ENCODE measurements around the gene KRT13. TPM values are rescaled to one million over a fixed set of nuclear protein-coding genes. Genes with fewer than 3 reads are reported as not detected.

KRT13 gene
- total and polyA plus RNA-seq, 5 experiments from 2014 or later: not detected

GRCh38 chr17:41512546-41513167, 7.2 kb upstream of the KRT13 start:
- H3K9me3 Mint-ChIP-seq: no peaks in the 10 kb centered on the region
- no peaks in the 10 kb centered on the region for H3K36me3 Mint-ChIP-seq
- H3K27me3 Mint-ChIP-seq: peaks cover 0 to 4% (median 1%) of the 10 kb centered on the region in 5 donors
- POLR2A ChIA-PET: no interaction called here
- H3K4me3 Mint-ChIP-seq: no peak overlapping the region
- peaks cover 0 to 3% (median 1%) of the 10 kb centered on the region in 4 donors for H3K4me1 Mint-ChIP-seq
- H3K27ac Mint-ChIP-seq: peak overlapping the region in 1 of 10 donors; percentile 66
- no peak for DNase-seq
- no peak for ATAC-seq

- no peak overlapping the region for H3K4me3 Mint-ChIP-seq
- H3K4me1 Mint-ChIP-seq: peaks cover 0 to 3% (median 1%) of the 10 kb centered on the region in 4 donors
- H3K9me3 Mint-ChIP-seq: no peaks in the 10 kb centered on the region
- DNase-seq (no peak), ATAC-seq (no peak)
- POLR2A ChIA-PET: no interaction called here
- H3K27me3 Mint-ChIP-seq: peaks cover 0 to 4% (median 1%) of the 10 kb centered on the region in 5 donors
- H3K36me3 Mint-ChIP-seq: no peaks in the 10 kb centered on the region
- H3K27ac Mint-ChIP-seq: no peak overlapping the region
Observed at GRCh38 chr17:41511716-41512115, 6.3 kb upstream of the KRT13 start.

GRCh38 chr17:41511116-41511515, 5.7 kb upstream of the KRT13 start:
- ATAC-seq (no peak), DNase-seq (no peak)
- Mint-ChIP-seq H3K9me3 (no peaks in the 10 kb centered on the region), H3K4me1 (peaks cover 0 to 3% (median 1%) of the 10 kb centered on the region in 4 donors), H3K4me3 (no peak overlapping the region), H3K36me3 (no peaks in the 10 kb centered on the region), H3K27me3 (peaks cover 0 to 3% (median 0%) of the 10 kb centered on the region in 5 donors), H3K27ac (no peak overlapping the region)
- POLR2A ChIA-PET: no interaction called here

- Mint-ChIP-seq H3K4me1 (peaks cover 0 to 3% (median 1%) of the 10 kb centered on the region in 4 donors), H3K36me3 (no peaks in the 10 kb centered on the region), H3K27me3 (peaks cover 0 to 1% (median 0%) of the 10 kb centered on the region in 5 donors), H3K27ac (peak overlapping the region in 1 of 10 donors; percentile 30), H3K4me3 (no peak overlapping the region), H3K9me3 (no peaks in the 10 kb centered on the region)
- POLR2A ChIA-PET: no interaction called here
- ATAC-seq (no peak), DNase-seq (no peak)
Observed at GRCh38 chr17:41510251-41511065, 5.0 kb upstream of the KRT13 start.

- Mint-ChIP-seq H3K9me3 (no peaks in the 10 kb centered on the region), H3K4me3 (no peak overlapping the region), H3K36me3 (no peaks in the 10 kb centered on the region), H3K27ac (no peak overlapping the region), H3K27me3 (no peaks in the 10 kb centered on the region), H3K4me1 (peaks cover 0 to 2% (median 0%) of the 10 kb centered on the region in 4 donors)
- DNase-seq (no peak), ATAC-seq (no peak)
- POLR2A ChIA-PET: interaction anchor here (0.5 kb wide), 1 partner anchor 97 kb away, joined by 4 read pairs; no protein-coding TSS in a partner anchor
Observed at GRCh38 chr17:41507315-41507880, 2.0 kb upstream of the KRT13 start.

- Mint-ChIP-seq H3K4me3 (no peak overlapping the region), H3K36me3 (no peaks in the 10 kb centered on the region), H3K4me1 (no peaks in the 10 kb centered on the region), H3K9me3 (no peaks in the 10 kb centered on the region), H3K27me3 (no peaks in the 10 kb centered on the region), H3K27ac (peak overlapping the region in 1 of 10 donors; percentile 62)
- ATAC-seq (no peak), DNase-seq (no peak)
- POLR2A ChIA-PET: no interaction called here
Observed at GRCh38 chr17:41505809-41506767, 676 bp upstream of the KRT13 start.

GRCh38 chr17:41504246-41504977, 1.0 kb downstream of the KRT13 start:
- Mint-ChIP-seq H3K27me3 (peaks cover 0 to 8% (median 4%) of the 10 kb centered on the region in 5 donors), H3K27ac (no peak overlapping the region), H3K4me1 (peaks cover 0 to 7% (median 1%) of the 10 kb centered on the region in 4 donors), H3K9me3 (no peaks in the 10 kb centered on the region), H3K36me3 (no peaks in the 10 kb centered on the region), H3K4me3 (no peak overlapping the region)
- no peak for ATAC-seq
- POLR2A ChIA-PET: no interaction called here
- no peak for DNase-seq

- ATAC-seq (no peak), DNase-seq (no peak)
- H3K4me3 Mint-ChIP-seq: no peak overlapping the region
- peaks cover 2 to 10% (median 5%) of the 10 kb centered on the region in 4 donors for H3K4me1 Mint-ChIP-seq
- H3K27ac Mint-ChIP-seq: peak overlapping the region in 1 of 10 donors; percentile 21
- H3K9me3 Mint-ChIP-seq: no peaks in the 10 kb centered on the region
- H3K27me3 Mint-ChIP-seq: peaks cover 0 to 10% (median 4%) of the 10 kb centered on the region in 5 donors
- no peaks in the 10 kb centered on the region for H3K36me3 Mint-ChIP-seq
- POLR2A ChIA-PET: no interaction called here
Observed at GRCh38 chr17:41503202-41503601, 2.2 kb downstream of the KRT13 start.

- H3K4me3 Mint-ChIP-seq: no peak overlapping the region
- ATAC-seq (no peak), DNase-seq (no peak)
- POLR2A ChIA-PET: interaction anchor here (0.6 kb wide), 1 partner anchor 547 kb away, joined by 4 read pairs; no protein-coding TSS in a partner anchor
- peaks cover 9 to 18% (median 15%) of the 10 kb centered on the region in 4 donors for H3K4me1 Mint-ChIP-seq
- H3K27me3 Mint-ChIP-seq: peaks cover 0 to 10% (median 4%) of the 10 kb centered on the region in 5 donors
- peak overlapping the region in 4 of 10 donors; percentile 16 to 68 (median 46) for H3K27ac Mint-ChIP-seq
- no peaks in the 10 kb centered on the region for H3K36me3 Mint-ChIP-seq
- no peaks in the 10 kb centered on the region for H3K9me3 Mint-ChIP-seq
Observed at GRCh38 chr17:41500131-41500911, 5.1 kb downstream of the KRT13 start.

- Mint-ChIP-seq H3K27ac (peak overlapping the region in 2 of 10 donors; percentile 16 to 31), H3K27me3 (peaks cover 0 to 10% (median 4%) of the 10 kb centered on the region in 5 donors), H3K36me3 (no peaks in the 10 kb centered on the region), H3K4me1 (peaks cover 9 to 18% (median 15%) of the 10 kb centered on the region in 4 donors), H3K4me3 (no peak overlapping the region), H3K9me3 (no peaks in the 10 kb centered on the region)
- no peak for DNase-seq
- POLR2A ChIA-PET: interaction anchor here (0.6 kb wide), 1 partner anchor 548 kb away, joined by 4 read pairs; no protein-coding TSS in a partner anchor
- no peak for ATAC-seq
Observed at GRCh38 chr17:41499714-41500113, 5.7 kb downstream of the KRT13 start.

- DNase-seq (no peak), ATAC-seq (no peak)
- Mint-ChIP-seq H3K4me1 (peaks cover 12 to 18% (median 15%) of the 10 kb centered on the region in 4 donors), H3K9me3 (no peaks in the 10 kb centered on the region), H3K27ac (peak overlapping the region in 4 of 10 donors; percentile 6 to 92 (median 53)), H3K36me3 (no peaks in the 10 kb centered on the region), H3K4me3 (no peak overlapping the region), H3K27me3 (peaks cover 0 to 10% (median 4%) of the 10 kb centered on the region in 5 donors)
- POLR2A ChIA-PET: no interaction called here
Observed at GRCh38 chr17:41498276-41498675, 7.1 kb downstream of the KRT13 start.
